Upper lobe of left lung (tissue), 4 donors: ENCODE data around the gene PRSS8.

Experiments
- CTCF ChIP-seq, 6 experiments: fragments of 450-650 bp in 4 of 6; fragments of 200-600 bp in 2 of 6; sonication (generic) in 2 of 6; IDR thresholded peaks; one replicate each; pipeline ENCODE4 v1.5.1; 2016 to 2019; ENCODE audit warnings: antibody characterized with exemption in 6 of 6
- EP300 ChIP-seq, 4 donors: sonication (generic); formaldehyde crosslinking; IDR thresholded peaks; one replicate each; pipeline ENCODE4 v1.5.1; 2017; ENCODE audit warnings: antibody characterized with exemption in 4 of 4, control low read depth in 2 of 4
- POLR2A ChIP-seq, 4 donors: fragments of 450-650 bp; IDR thresholded peaks; one replicate each; pipeline ENCODE4 v1.5.1; 2016 to 2017; ENCODE audit warnings: antibody characterized with exemption in 4 of 4, mild to moderate bottlenecking in 2 of 4
- POLR2AphosphoS5 ChIP-seq, 2 donors: sonication (generic); formaldehyde crosslinking; IDR thresholded peaks; one replicate each; pipeline ENCODE4 v1.5.1; 2017; ENCODE audit warnings: antibody characterized with exemption in 2 of 2

GRCh38 chr16:31083081-31083480 lies 52.4 kb downstream of the PRSS8 start:
- TF ChIP-seq EP300 (IDR thresholded peaks at IDR 0.05), result no peak
- no peak for TF ChIP-seq CTCF (IDR thresholded peaks at IDR 0.05)
- no peak for TF ChIP-seq POLR2AphosphoS5 (IDR thresholded peaks at IDR 0.05)
- TF ChIP-seq POLR2A (IDR thresholded peaks at IDR 0.05), result no peak
